Measurements from ENCODE around the gene MGME1.

The MGME1 gene

GRCh38 chr20:17928633-17929311 lies 40.0 kb upstream of the MGME1 start:
- no peak for TF ChIP-seq CTCF (IDR thresholded peaks at IDR 0.05; ENCODE audit: insufficient read depth, low read depth, low read length, missing control alignments)
- H3K4me3 ChIP-seq (ENCODE audit: low read depth, low read length), result no peak overlapping the region
- DNase-seq (ENCODE audit: low read depth), result no peak

- TF ChIP-seq CTCF (IDR thresholded peaks at IDR 0.05; ENCODE audit: insufficient read depth, low read depth, low read length, missing control alignments), result no peak
- DNase-seq (ENCODE audit: low read depth), result no peak
These were observed 37.3 kb upstream of the MGME1 start for GRCh38 chr20:17931513-17931912.

GRCh38 chr20:17932396-17932795 lies 36.4 kb upstream of the MGME1 start:
- H3K4me3 ChIP-seq (ENCODE audit: low read depth, low read length), result no peak overlapping the region
- DNase-seq (ENCODE audit: low read depth), result no peak
- no peak for TF ChIP-seq CTCF (IDR thresholded peaks at IDR 0.05; ENCODE audit: insufficient read depth, low read depth, low read length, missing control alignments)

More at GRCh38 chr20:17931513-17931912, 37.3 kb upstream of the MGME1 start:
- no peak overlapping the region for H3K4me3 ChIP-seq (ENCODE audit: low read depth, low read length)

- no peak overlapping the region for H3K4me3 ChIP-seq (ENCODE audit: low read depth, low read length)
- no peak for TF ChIP-seq CTCF (IDR thresholded peaks at IDR 0.05; ENCODE audit: insufficient read depth, low read depth, low read length, missing control alignments)
- no peak for DNase-seq (ENCODE audit: low read depth)
These were observed 35.7 kb upstream of the MGME1 start for GRCh38 chr20:17933121-17933520.

- DNase-seq (ENCODE audit: low read depth), result peak; percentile 44
- no peak overlapping the region for H3K4me3 ChIP-seq (ENCODE audit: low read depth, low read length)
- no peak for TF ChIP-seq CTCF (IDR thresholded peaks at IDR 0.05; ENCODE audit: insufficient read depth, low read depth, low read length, missing control alignments)
These were observed 35.1 kb upstream of the MGME1 start for GRCh38 chr20:17933711-17934110.

GRCh38 chr20:17934141-17934862 lies 34.5 kb upstream of the MGME1 start:
- H3K4me3 ChIP-seq (ENCODE audit: low read depth, low read length), result no peak overlapping the region
- no peak for TF ChIP-seq CTCF (IDR thresholded peaks at IDR 0.05; ENCODE audit: insufficient read depth, low read depth, low read length, missing control alignments)
- DNase-seq (ENCODE audit: low read depth), result no peak

Data from GM12865 (cell line).